A549 (cell line): ENCODE data around the gene APOC1. TPM values are rescaled to one million over a fixed set of nuclear protein-coding genes. Genes with fewer than 3 reads are reported as not detected.
A peak's percentile ranks its signal among the peaks of the same experiment; 100 is the strongest.

ENCODE experiments used
- ATAC-seq, 2 experiments: fragments of 200-7000 bp in 1 of 2; fragments of >200 bp in 1 of 2; cut with Nextera tagmentation in 1 of 2; cut with Tn5 transposase in 1 of 2; 3 replicates each; pipeline versions ENCODE4 v1.8.0 to v1.9.1; 2018 to 2020; ENCODE audit warnings: mild to moderate bottlenecking in 1 of 2, moderate library complexity in 1 of 2
- CTCF ChIA-PET: fragments of 300-600 bp; sonication (Branson Sonifier 250); formaldehyde crosslinking; extraction: SDS; loops from one replicate; lab custom pipeline; 2021; ENCODE audit warnings: antibody characterized with exemption, inconsistent platforms; lab: Yijun Ruan, JAX
- POLR2A ChIA-PET: fragments of 350-600 bp; formaldehyde crosslinking; extraction: SDS; loops from one replicate; lab custom pipeline; 2021; ENCODE audit warnings: antibody characterized with exemption, inconsistent platforms; lab: Yijun Ruan, JAX
- DNase-seq, 2 experiments: peaks; one replicate each; pipeline versions ENCODE4 v3.0.0 to v3.0.0-alpha.2; 2011 to 2016; ENCODE audit warnings: low read depth in 1 of 2, low spot score in 1 of 2
- FAIRE-seq: peaks from 2 replicates; lab custom pipeline; 2011; peaks lifted over from hg19 to GRCh38; lab: Jason Lieb, UNC
- H3K27ac ChIP-seq, 2 experiments: fragments of >200 bp; sonication (Bioruptor Twin); formaldehyde crosslinking; 3 replicates each; pipeline ENCODE4 v1.5.1; 2016 to 2017
- H3K4me1 ChIP-seq: fragments of >200 bp; sonication (Bioruptor Twin); formaldehyde crosslinking; 3 replicates; pipeline ENCODE4 v1.6.1; 2016
- H3K4me2 ChIP-seq: fragments of >200 bp; sonication (Bioruptor Twin); formaldehyde crosslinking; 3 replicates; pipeline ENCODE4 v1.6.1; 2016
- H3K4me3 ChIP-seq: fragments of >200 bp; sonication (Bioruptor Twin); formaldehyde crosslinking; 3 replicates; pipeline ENCODE4 v1.5.1; 2016
- H3K9me3 ChIP-seq: fragments of >200 bp; sonication (Bioruptor Twin); formaldehyde crosslinking; 3 replicates; pipeline ENCODE4 v1.6.1; 2016
- ATOH8 ChIP-seq: fragments of 250-450 bp; sonication (Bioruptor Pico); IDR thresholded peaks from 2 replicates; pipeline ENCODE4 v1.5.0; 2020; ENCODE audit warnings: low read depth, mild to moderate bottlenecking, moderate library complexity
- BHLHE40 ChIP-seq: IDR thresholded peaks from 2 replicates; pipeline ENCODE4 v1.6.1; 2012; ENCODE audit warnings: low read depth, low read length, inconsistent platforms
- CBX8 ChIP-seq: fragments of 200-600 bp; sonication (generic); IDR thresholded peaks from 2 replicates; pipeline ENCODE4 v1.6.1; 2016
- CHD4 ChIP-seq: fragments of 200-600 bp; sonication (generic); IDR thresholded peaks from 2 replicates; pipeline ENCODE4 v1.6.1; 2016; ENCODE audit warnings: antibody characterized with exemption, mild to moderate bottlenecking, borderline replicate concordance
- EHMT2 ChIP-seq: fragments of 200-600 bp; sonication (generic); IDR thresholded peaks from 2 replicates; pipeline ENCODE4 v1.6.1; 2016; ENCODE audit warnings: antibody characterized with exemption, low read depth, mild to moderate bottlenecking, moderate library complexity
- FOSL2 ChIP-seq, 2 experiments: fragments of 450-650 bp in 1 of 2; fragments of >200 bp in 1 of 2; sonication (Bioruptor Twin) in 1 of 2; formaldehyde crosslinking; IDR thresholded peaks; 2 replicates each; pipeline versions ENCODE4 v1.5.0 to v1.6.1; 2016 to 2020; ENCODE audit warnings: mild to moderate bottlenecking in 1 of 2, moderate library complexity in 1 of 2
- FOXS1 ChIP-seq: fragments of 250-450 bp; sonication (Bioruptor Pico); IDR thresholded peaks from 2 replicates; pipeline ENCODE4 v1.5.0; 2020; ENCODE audit warnings: mild to moderate bottlenecking, moderate library complexity
- GATA3 ChIP-seq: IDR thresholded peaks from 2 replicates; pipeline ENCODE4 v1.6.1; 2012; ENCODE audit warnings: borderline replicate concordance
- HEYL ChIP-seq: fragments of 250-450 bp; sonication (Bioruptor Pico); IDR thresholded peaks from 2 replicates; pipeline ENCODE4 v1.8.0; 2021; ENCODE audit warnings: mild to moderate bottlenecking, moderate library complexity
- HMGXB4 ChIP-seq: fragments of 250-450 bp; sonication (Bioruptor Pico); IDR thresholded peaks from 2 replicates; pipeline ENCODE4 v1.5.0; 2021; ENCODE audit warnings: mild to moderate bottlenecking, moderate library complexity, borderline replicate concordance
- HOXA7 ChIP-seq: fragments of 250-450 bp; sonication (Bioruptor Pico); IDR thresholded peaks from 2 replicates; pipeline ENCODE4 v1.5.0; 2020; ENCODE audit warnings: mild to moderate bottlenecking, moderate library complexity
- HOXB5 ChIP-seq: fragments of 250-450 bp; sonication (Bioruptor Pico); IDR thresholded peaks from 2 replicates; pipeline ENCODE4 v1.5.0; 2020; ENCODE audit warnings: mild to moderate bottlenecking, moderate library complexity
- JUNB ChIP-seq: fragments of >200 bp; sonication (Bioruptor Twin); formaldehyde crosslinking; IDR thresholded peaks from 2 replicates; pipeline ENCODE4 v1.6.1; 2016
- MAFK ChIP-seq: fragments of 450-650 bp; IDR thresholded peaks from 2 replicates; pipeline ENCODE4 v1.6.1; 2014; ENCODE audit not compliant: partially characterized antibody
- MAX ChIP-seq: IDR thresholded peaks from 2 replicates; pipeline ENCODE4 v1.6.1; 2012
- MYC ChIP-seq: IDR thresholded peaks from 2 replicates; pipeline ENCODE4 v1.6.1; 2012; ENCODE audit warnings: mild to moderate bottlenecking, inconsistent platforms, low read length, improper control_type of control experiment, borderline replicate concordance
- NPAS2 ChIP-seq: fragments of 250-450 bp; sonication (Bioruptor Pico); IDR thresholded peaks from 2 replicates; pipeline ENCODE4 v1.8.0; 2022; ENCODE audit warnings: mild to moderate bottlenecking, moderate library complexity, borderline replicate concordance
- NR3C1 ChIP-seq: fragments of >200 bp; sonication (Bioruptor Twin); formaldehyde crosslinking; IDR thresholded peaks from 3 replicates; pipeline ENCODE4 v1.6.1; 2017
- POLR2A ChIP-seq: IDR thresholded peaks from 2 replicates; pipeline ENCODE4 v1.6.1; 2012; ENCODE audit warnings: mild to moderate bottlenecking, low read length
- RAD21 ChIP-seq, 2 experiments: fragments of >200 bp in 1 of 2; sonication (Bioruptor Twin) in 1 of 2; formaldehyde crosslinking in 1 of 2; IDR thresholded peaks in 1 of 2; conservative IDR thresholded peaks in 1 of 2; 2 replicates in 1 of 2; 3 replicates in 1 of 2; pipeline ENCODE4 v1.6.1; 2012 to 2018; ENCODE audit warnings: inconsistent platforms in 1 of 2
- RARB ChIP-seq: fragments of 250-450 bp; sonication (Bioruptor Pico); IDR thresholded peaks from 2 replicates; pipeline ENCODE4 v1.8.0; 2021; ENCODE audit warnings: mild to moderate bottlenecking, moderate library complexity
- RCOR1 ChIP-seq: fragments of 150-350 bp; IDR thresholded peaks from 2 replicates; pipeline ENCODE4 v1.6.1; 2014; ENCODE audit warnings: antibody characterized with exemption, low read length, low read depth
- RFX5 ChIP-seq: fragments of 450-650 bp; IDR thresholded peaks from 2 replicates; pipeline ENCODE4 v1.7.1; 2014; ENCODE audit warnings: antibody characterized with exemption, mild to moderate bottlenecking, moderate library complexity
- RNF2 ChIP-seq: fragments of 200-600 bp; sonication (generic); IDR thresholded peaks from 2 replicates; pipeline ENCODE4 v1.6.1; 2016; ENCODE audit warnings: low read depth, mild to moderate bottlenecking, antibody characterized with exemption, moderate library complexity, borderline replicate concordance
- ZC3H11A ChIP-seq: fragments of 450-650 bp; IDR thresholded peaks from 2 replicates; pipeline ENCODE4 v1.6.1; 2014; ENCODE audit warnings: antibody characterized with exemption, mild to moderate bottlenecking
- ZNF302 ChIP-seq: fragments of 250-450 bp; sonication (Bioruptor Pico); IDR thresholded peaks from 2 replicates; pipeline ENCODE4 v1.9.0; 2021; ENCODE audit warnings: inconsistent platforms, mild to moderate bottlenecking, moderate library complexity
- ZSCAN20 ChIP-seq: fragments of 250-450 bp; sonication (Bioruptor Pico); IDR thresholded peaks from 2 replicates; pipeline ENCODE4 v1.8.0; 2022; ENCODE audit warnings: mild to moderate bottlenecking, moderate library complexity
- WGBS: methylation state at CpG from one replicate; pipeline ENCODE4 v1.1.6; 2017; ENCODE audit errors: missing lambda C conversion rate; 5-methylcytosine and 5-hydroxymethylcytosine counted together
- polyA plus RNA-seq, 4 experiments: library from polyadenylated mRNA; depleted of rRNA in 3 of 4; stranded (reverse); fragments of >200 nt; fragmentation: RNase III in 1 of 4; extraction: RNeasy Plus Mini Kit Qiagen cat#74134 plus additional on column Dnase treatment in 1 of 4; gene quantifications; 2 replicates in 3 of 4; 3 replicates in 1 of 4; pipeline ENCODE4 v1.2.3, GENCODE V29; 2011 to 2017

Gene APOC1
- polyA plus RNA-seq, 2 of the 4 experiments (the other 2 are of a cell fraction) = 88.7 to 196 TPM

DNA sequence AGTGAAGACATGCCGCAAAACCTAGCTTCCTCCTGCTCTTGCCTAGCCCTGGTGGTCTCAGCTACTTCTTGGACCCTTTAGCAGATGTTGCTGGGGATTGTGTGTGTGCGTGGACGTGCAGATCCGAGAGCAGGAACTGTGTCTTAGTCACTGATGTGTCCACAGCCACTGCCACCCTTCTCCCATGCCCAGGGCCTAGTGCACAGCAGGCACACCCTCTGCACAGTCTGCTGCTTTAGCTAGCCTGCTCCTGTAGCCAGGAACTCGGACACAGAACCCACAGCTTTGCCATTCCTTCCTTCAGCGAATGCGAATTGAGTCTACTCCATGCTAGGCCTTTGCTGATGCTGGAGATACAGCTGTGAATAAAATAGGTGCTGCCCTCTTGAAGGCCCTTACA is 43.1 kb downstream of the APOC1 start:
- ChIA-PET POLR2A (interaction anchor here (0.6 kb wide), 1 partner anchor 31 kb away, joined by 3 read pairs; no protein-coding TSS in a partner anchor), CTCF (interaction anchor here (0.6 to 3.2 kb wide), 11 partner anchors 9 to 295 kb away, joined by 3 to 15 read pairs (median 3); no protein-coding TSS in a partner anchor)
- FAIRE-seq = no peak
- Histone ChIP-seq H3K27ac (no peak overlapping the region), H3K4me2 (0 out of 3 replicates have a peak overlapping the region, but pooled peaks have one; percentile 93), H3K4me3 (no peak overlapping the region), H3K4me1 (peaks cover 23% of the 10 kb centered on the region), H3K9me3 (no peaks in the 10 kb centered on the region)
- TF ChIP-seq MAFK = no peak
- TF ChIP-seq HMGXB4 (CRISPR knock-in tag) = no peak
- no peak for TF ChIP-seq CHD4
- TF ChIP-seq RAD21 (conservative IDR thresholded peaks at IDR 0.05 in 1 of 2, IDR thresholded peaks at IDR 0.05 in 1 of 2) = no peak
- TF ChIP-seq JUNB = no peak
- no peak for TF ChIP-seq POLR2A
- TF ChIP-seq HEYL (CRISPR knock-in tag) = no peak
- TF ChIP-seq BHLHE40 = no peak
- TF ChIP-seq RFX5 = no peak
- no peak for TF ChIP-seq NR3C1
- TF ChIP-seq ZNF302 (CRISPR knock-in tag) = no peak
- TF ChIP-seq RCOR1 = no peak
- no peak for TF ChIP-seq FOSL2 (IDR thresholded peaks at IDR 0.05)
- TF ChIP-seq FOSL2 (CRISPR knock-in tag; IDR thresholded peaks at IDR 0.05) = no peak
- no peak for TF ChIP-seq ZC3H11A
- TF ChIP-seq EHMT2 = no peak
- no peak for TF ChIP-seq MYC
- TF ChIP-seq ZSCAN20 (CRISPR knock-in tag) = no peak
- no peak for TF ChIP-seq MAX
- no peak for DNase-seq
- ATAC-seq = no peak
- 93% methylated on average over 7 of the region's 7 CpGs for WGBS

GRCh38 chr19:44958090-44958489 is 43.7 kb downstream of the APOC1 start:
- ATAC-seq (no peak), DNase-seq (no peak), FAIRE-seq (no peak)
- ChIA-PET POLR2A (no interaction called here), CTCF (interaction anchor here (0.6 to 3.2 kb wide), 9 partner anchors 9 to 387 kb away, joined by 3 to 15 read pairs (median 3); no protein-coding TSS in a partner anchor)
- WGBS = 87% methylated on average over 9 of the region's 9 CpGs
- TF ChIP-seq CBX8 = no peak
- no peak for TF ChIP-seq JUNB
- TF ChIP-seq FOXS1 (CRISPR knock-in tag) = no peak
- no peak for TF ChIP-seq RAD21 (conservative IDR thresholded peaks at IDR 0.05 in 1 of 2, IDR thresholded peaks at IDR 0.05 in 1 of 2)
- TF ChIP-seq GATA3 = no peak
- TF ChIP-seq RNF2 = no peak
- TF ChIP-seq HOXB5 (CRISPR knock-in tag) = no peak
- no peak for TF ChIP-seq ATOH8 (CRISPR knock-in tag)
- TF ChIP-seq NPAS2 (CRISPR knock-in tag) = no peak
- no peak for TF ChIP-seq MAX
- no peak for TF ChIP-seq NR3C1
- no peak for TF ChIP-seq HOXA7 (CRISPR knock-in tag)
- TF ChIP-seq RARB = no peak
- no peak for TF ChIP-seq BHLHE40
- Histone ChIP-seq H3K27ac (no peak overlapping the region), H3K9me3 (no peaks in the 10 kb centered on the region), H3K4me2 (no peak overlapping the region), H3K4me1 (peaks cover 23% of the 10 kb centered on the region), H3K4me3 (no peak overlapping the region)
